Measurements from ENCODE around the gene UGT1A9.

The UGT1A9 gene

GRCh38 chr2:233679196-233679595, 7.5 kb downstream of the UGT1A9 start:
- H3K27ac ChIP-seq (ENCODE audit: low read depth, low read length): no peak overlapping the region
- no peak overlapping the region for H3K4me3 ChIP-seq (ENCODE audit: low read depth, low read length)
- no peaks in the 10 kb centered on the region for H3K4me1 ChIP-seq (ENCODE audit: control insufficient read depth, insufficient read depth, low read length, unreplicated experiment)
- H2AFZ ChIP-seq (ENCODE audit: low read length, unreplicated experiment): no peak overlapping the region
- no peaks in the 10 kb centered on the region for H3K79me2 ChIP-seq (ENCODE audit: control insufficient read depth, insufficient read depth, low read length, unreplicated experiment)
- H3K27me3 ChIP-seq (ENCODE audit: insufficient read depth, low read length): peaks cover 29% of the 10 kb centered on the region
- H3K36me3 ChIP-seq (ENCODE audit: insufficient read depth, low read length): no peaks in the 10 kb centered on the region

DNA sequence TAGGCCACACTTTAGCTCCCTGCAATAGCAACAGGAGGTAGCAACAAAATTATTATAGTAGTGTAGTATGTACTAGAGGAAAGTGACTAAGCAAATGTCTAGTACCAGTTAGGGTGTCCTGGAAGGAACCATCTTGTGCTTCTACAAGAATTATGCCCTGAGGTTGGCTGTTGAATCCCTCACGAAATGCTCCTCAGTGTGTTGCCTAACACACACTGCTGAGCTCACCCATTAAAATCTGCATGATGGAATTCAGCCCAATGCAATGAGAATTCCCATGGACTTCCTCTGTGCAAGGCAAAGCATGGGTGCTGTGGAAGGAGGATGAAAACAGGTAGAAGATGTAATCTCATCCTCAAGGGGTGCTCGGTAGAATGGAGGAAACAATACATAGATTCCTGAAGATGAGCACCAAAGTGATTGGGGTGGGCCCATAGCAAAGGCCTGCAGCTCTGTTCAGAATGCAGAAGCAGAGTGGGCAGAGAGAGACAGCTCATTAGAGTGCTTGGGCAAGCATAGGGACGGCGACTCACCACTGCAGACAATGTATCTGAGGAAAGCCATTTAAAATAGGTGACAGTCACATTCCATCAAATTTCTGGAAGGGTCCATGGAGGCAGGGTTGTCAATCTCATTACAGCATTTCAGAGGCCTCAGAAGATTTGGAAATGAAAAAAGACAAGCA, 8.8 kb downstream of the UGT1A9 start:
- Histone ChIP-seq H3K79me2 (ENCODE audit: control insufficient read depth, insufficient read depth, low read length, unreplicated experiment) (no peaks in the 10 kb centered on the region), H2AFZ (ENCODE audit: low read length, unreplicated experiment) (no peak overlapping the region), H3K4me1 (ENCODE audit: control insufficient read depth, insufficient read depth, low read length, unreplicated experiment) (no peaks in the 10 kb centered on the region), H3K27me3 (ENCODE audit: insufficient read depth, low read length) (peaks cover 29% of the 10 kb centered on the region), H3K27ac (ENCODE audit: low read depth, low read length) (no peak overlapping the region), H3K36me3 (ENCODE audit: insufficient read depth, low read length) (no peaks in the 10 kb centered on the region), H3K4me3 (ENCODE audit: low read depth, low read length) (no peak overlapping the region)

- no peaks in the 10 kb centered on the region for H3K4me1 ChIP-seq (ENCODE audit: control insufficient read depth, insufficient read depth, low read length, unreplicated experiment)
- H2AFZ ChIP-seq (ENCODE audit: low read length, unreplicated experiment): no peak within 1 kb of the TSS
- H3K27me3 ChIP-seq (ENCODE audit: insufficient read depth, low read length): peaks cover 28% of the 10 kb centered on the region
- H3K27ac ChIP-seq (ENCODE audit: low read depth, low read length): no peak within 1 kb of the TSS
- H3K4me3 ChIP-seq (ENCODE audit: low read depth, low read length): no peak within 1 kb of the TSS
- H3K79me2 ChIP-seq (ENCODE audit: control insufficient read depth, insufficient read depth, low read length, unreplicated experiment): no peaks in the 10 kb centered on the region
- no peaks in the 10 kb centered on the region for H3K36me3 ChIP-seq (ENCODE audit: insufficient read depth, low read length)
Measured at GRCh38 chr2:233681521-233682099, 9.9 kb downstream of the UGT1A9 start, which contains the start of gene UGT1A7. Gene UGT1A7, plus strand, starts transcription at chr2:233681901. Its CDS starts 37 bp downstream, at chr2:233681938.

DNA sequence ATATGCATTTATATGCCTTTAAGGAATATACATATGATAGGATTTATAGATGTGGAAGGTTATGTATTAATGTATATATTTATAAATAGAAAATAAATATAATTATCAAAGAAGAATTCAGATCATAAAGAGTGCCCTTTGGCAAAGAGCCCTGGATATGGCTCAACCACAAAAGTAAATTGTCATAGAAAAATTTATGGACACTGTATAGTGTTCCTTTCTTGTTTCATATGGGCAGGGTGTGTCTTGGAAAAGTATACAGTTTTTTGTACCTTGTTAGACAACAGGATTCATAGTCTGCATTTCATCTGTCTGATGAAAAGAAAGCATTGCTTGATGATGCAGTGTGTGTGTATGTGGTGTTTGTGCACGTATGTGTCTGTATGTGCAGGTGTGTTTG, 12.9 kb downstream of the UGT1A9 start:
- H2AFZ ChIP-seq (ENCODE audit: low read length, unreplicated experiment): no peak overlapping the region
- no peak overlapping the region for H3K4me3 ChIP-seq (ENCODE audit: low read depth, low read length)
- peaks cover 28% of the 10 kb centered on the region for H3K27me3 ChIP-seq (ENCODE audit: insufficient read depth, low read length)
- H3K4me1 ChIP-seq (ENCODE audit: control insufficient read depth, insufficient read depth, low read length, unreplicated experiment): no peaks in the 10 kb centered on the region
- no peaks in the 10 kb centered on the region for H3K79me2 ChIP-seq (ENCODE audit: control insufficient read depth, insufficient read depth, low read length, unreplicated experiment)
- H3K27ac ChIP-seq (ENCODE audit: low read depth, low read length): no peak overlapping the region
- no peaks in the 10 kb centered on the region for H3K36me3 ChIP-seq (ENCODE audit: insufficient read depth, low read length)

- H3K4me3 ChIP-seq (ENCODE audit: low read depth, low read length): no peak overlapping the region
- H3K4me1 ChIP-seq (ENCODE audit: control insufficient read depth, insufficient read depth, low read length, unreplicated experiment): no peaks in the 10 kb centered on the region
- H3K27ac ChIP-seq (ENCODE audit: low read depth, low read length): no peak overlapping the region
- no peak overlapping the region for H2AFZ ChIP-seq (ENCODE audit: low read length, unreplicated experiment)
- no peaks in the 10 kb centered on the region for H3K79me2 ChIP-seq (ENCODE audit: control insufficient read depth, insufficient read depth, low read length, unreplicated experiment)
- H3K27me3 ChIP-seq (ENCODE audit: insufficient read depth, low read length): peaks cover 39% of the 10 kb centered on the region
- H3K36me3 ChIP-seq (ENCODE audit: insufficient read depth, low read length): no peaks in the 10 kb centered on the region
Measured at GRCh38 chr2:233686928-233687327, 15.2 kb downstream of the UGT1A9 start.

GRCh38 chr2:233688341-233688740, 16.6 kb downstream of the UGT1A9 start:
- H3K4me3 ChIP-seq (ENCODE audit: low read depth, low read length): no peak overlapping the region
- no peaks in the 10 kb centered on the region for H3K4me1 ChIP-seq (ENCODE audit: control insufficient read depth, insufficient read depth, low read length, unreplicated experiment)
- H3K27ac ChIP-seq (ENCODE audit: low read depth, low read length): no peak overlapping the region
- no peaks in the 10 kb centered on the region for H3K79me2 ChIP-seq (ENCODE audit: control insufficient read depth, insufficient read depth, low read length, unreplicated experiment)
- no peaks in the 10 kb centered on the region for H3K36me3 ChIP-seq (ENCODE audit: insufficient read depth, low read length)
- H3K27me3 ChIP-seq (ENCODE audit: insufficient read depth, low read length): peaks cover 36% of the 10 kb centered on the region
- H2AFZ ChIP-seq (ENCODE audit: low read length, unreplicated experiment): no peak overlapping the region

DNA sequence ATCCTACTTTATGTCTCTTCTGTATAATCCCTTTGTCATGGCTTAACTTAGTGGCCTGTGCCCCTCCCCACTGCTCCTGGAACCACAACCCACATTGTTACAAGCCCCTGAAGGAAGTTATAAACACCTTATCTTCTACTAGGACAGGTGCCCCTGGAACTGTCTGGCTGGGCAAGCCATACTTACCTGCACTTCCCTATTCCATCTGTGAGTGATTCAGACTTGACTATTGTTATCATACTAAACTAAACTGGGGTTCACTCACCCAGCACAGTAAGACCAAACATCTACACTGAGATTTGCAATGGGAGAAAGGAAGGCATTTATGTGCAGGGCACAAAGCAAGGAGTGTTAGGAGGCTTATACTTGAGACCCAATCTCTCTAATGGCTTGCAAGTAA, 17.3 kb downstream of the UGT1A9 start:
- H2AFZ ChIP-seq (ENCODE audit: low read length, unreplicated experiment): no peak overlapping the region
- H3K27ac ChIP-seq (ENCODE audit: low read depth, low read length): no peak overlapping the region

GRCh38 chr2:233689501-233689900, 17.8 kb downstream of the UGT1A9 start:
- Histone ChIP-seq H3K27ac (ENCODE audit: low read depth, low read length) (no peak overlapping the region), H3K4me3 (ENCODE audit: low read depth, low read length) (no peak overlapping the region), H3K79me2 (ENCODE audit: control insufficient read depth, insufficient read depth, low read length, unreplicated experiment) (no peaks in the 10 kb centered on the region), H3K36me3 (ENCODE audit: insufficient read depth, low read length) (no peaks in the 10 kb centered on the region), H3K27me3 (ENCODE audit: insufficient read depth, low read length) (peaks cover 32% of the 10 kb centered on the region), H3K4me1 (ENCODE audit: control insufficient read depth, insufficient read depth, low read length, unreplicated experiment) (no peaks in the 10 kb centered on the region), H2AFZ (ENCODE audit: low read length, unreplicated experiment) (no peak overlapping the region)

More for the DNA sequence above, 17.3 kb downstream of the UGT1A9 start:
- Histone ChIP-seq H3K4me3 (ENCODE audit: low read depth, low read length) (no peak overlapping the region), H3K79me2 (ENCODE audit: control insufficient read depth, insufficient read depth, low read length, unreplicated experiment) (no peaks in the 10 kb centered on the region), H3K27me3 (ENCODE audit: insufficient read depth, low read length) (peaks cover 34% of the 10 kb centered on the region), H3K36me3 (ENCODE audit: insufficient read depth, low read length) (no peaks in the 10 kb centered on the region), H3K4me1 (ENCODE audit: control insufficient read depth, insufficient read depth, low read length, unreplicated experiment) (no peaks in the 10 kb centered on the region)

DNA sequence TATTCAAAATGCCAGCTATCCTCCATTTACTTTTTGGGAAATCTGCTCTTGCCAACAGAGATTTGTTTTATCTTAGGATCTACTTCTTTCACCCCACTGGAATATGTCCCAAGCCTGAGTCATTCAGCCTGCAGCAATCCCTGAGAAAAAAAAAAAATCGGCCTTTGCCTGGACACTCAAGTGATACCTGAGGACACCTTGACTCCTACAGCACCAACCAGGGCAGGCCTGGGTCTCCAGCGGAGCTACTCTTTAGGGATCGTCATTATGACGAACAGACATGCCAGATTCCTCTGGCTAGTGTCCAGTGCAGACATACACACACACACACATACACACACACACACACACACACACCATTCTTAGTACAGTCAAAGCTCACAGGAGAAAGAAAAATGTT, 18.7 kb downstream of the UGT1A9 start:
- H3K79me2 ChIP-seq (ENCODE audit: control insufficient read depth, insufficient read depth, low read length, unreplicated experiment): no peaks in the 10 kb centered on the region
- H3K27me3 ChIP-seq (ENCODE audit: insufficient read depth, low read length): peaks cover 32% of the 10 kb centered on the region
- H2AFZ ChIP-seq (ENCODE audit: low read length, unreplicated experiment): no peak overlapping the region
- H3K36me3 ChIP-seq (ENCODE audit: insufficient read depth, low read length): no peaks in the 10 kb centered on the region
- H3K4me1 ChIP-seq (ENCODE audit: control insufficient read depth, insufficient read depth, low read length, unreplicated experiment): no peaks in the 10 kb centered on the region
- no peak overlapping the region for H3K4me3 ChIP-seq (ENCODE audit: low read depth, low read length)
- no peak overlapping the region for H3K27ac ChIP-seq (ENCODE audit: low read depth, low read length)

GRCh38 chr2:233691443-233692433, 20.0 kb downstream of the UGT1A9 start:
- Histone ChIP-seq H3K79me2 (ENCODE audit: control insufficient read depth, insufficient read depth, low read length, unreplicated experiment) (no peaks in the 10 kb centered on the region), H2AFZ (ENCODE audit: low read length, unreplicated experiment) (no peak overlapping the region), H3K4me3 (ENCODE audit: low read depth, low read length) (no peak overlapping the region), H3K27ac (ENCODE audit: low read depth, low read length) (no peak overlapping the region), H3K27me3 (ENCODE audit: insufficient read depth, low read length) (peaks cover 32% of the 10 kb centered on the region), H3K36me3 (ENCODE audit: insufficient read depth, low read length) (no peaks in the 10 kb centered on the region), H3K4me1 (ENCODE audit: control insufficient read depth, insufficient read depth, low read length, unreplicated experiment) (no peaks in the 10 kb centered on the region)

Data from ACC112 (cell line).